Activated B cell treated with CpG ODN at 0.5 μM for 24 hours (primary cell): ENCODE results near the gene OR5H1. TPM values are rescaled to one million over a fixed set of nuclear protein-coding genes. Genes with fewer than 3 reads are reported as not detected.
"Not testable (repeated sequence)": the region's sequence is repeated elsewhere in the genome, so short reads cannot be mapped to it uniquely, and the experiment has no call there.

Experiments
- ATAC-seq: fragments of 200-7000 bp; cut with Tn5 transposase; one replicate; pipeline ENCODE4 v1.10.0; 2021; ENCODE audit warnings: low read depth, mild to moderate bottlenecking, moderate library complexity
- CTCF ChIA-PET: fragments of 350-600 bp; sonication (Branson Sonifier 250); formaldehyde crosslinking; loops from one replicate; lab custom pipeline; 2021; ENCODE audit warnings: antibody characterized with exemption; lab: Charles Lee
- POLR2A ChIA-PET: fragments of 350-600 bp; sonication (Branson Sonifier 250); formaldehyde crosslinking; loops from one replicate; lab custom pipeline; 2021; ENCODE audit warnings: antibody characterized with exemption; lab: Charles Lee
- DNase-seq: peaks from one replicate; pipeline ENCODE4 v3.0.0; 2022
- H3K27ac Mint-ChIP-seq: one replicate; pipeline ENCODE4 v1.8.0; 2020; ENCODE audit warnings: mixed read lengths
- H3K27me3 Mint-ChIP-seq: one replicate; pipeline ENCODE4 v1.8.0; 2021; ENCODE audit warnings: mixed read lengths
- H3K36me3 Mint-ChIP-seq: one replicate; pipeline ENCODE4 v1.8.0; 2021; ENCODE audit warnings: low read depth, mixed read lengths
- H3K4me1 Mint-ChIP-seq: one replicate; pipeline ENCODE4 v1.8.0; 2021; ENCODE audit warnings: mixed read lengths
- H3K4me3 Mint-ChIP-seq: one replicate; pipeline ENCODE4 v1.8.0; 2020; ENCODE audit warnings: mild to moderate bottlenecking, mixed read lengths
- H3K9me3 Mint-ChIP-seq: one replicate; pipeline ENCODE4 v1.8.0; 2020; ENCODE audit warnings: mixed read lengths
- CTCF ChIP-seq: fragments of 200-600 bp; IDR thresholded peaks from one replicate; pipeline ENCODE4 v1.8.0; 2022; ENCODE audit warnings: antibody characterized with exemption, mild to moderate bottlenecking
- intact Hi-C: fragments of 100-400 bp; cut with micrococcal nuclease; formaldehyde crosslinking; loops from one replicate; pipeline ENCODE4 v1.15.1; 2024
- total RNA-seq: library from RNA; stranded (reverse); gene quantifications from 2 replicates; pipeline ENCODE4 v1.2.3, GENCODE V29; 2022

The OR5H1 gene
- total RNA-seq, 1 donor from 2014 or later, result not detected

DNA sequence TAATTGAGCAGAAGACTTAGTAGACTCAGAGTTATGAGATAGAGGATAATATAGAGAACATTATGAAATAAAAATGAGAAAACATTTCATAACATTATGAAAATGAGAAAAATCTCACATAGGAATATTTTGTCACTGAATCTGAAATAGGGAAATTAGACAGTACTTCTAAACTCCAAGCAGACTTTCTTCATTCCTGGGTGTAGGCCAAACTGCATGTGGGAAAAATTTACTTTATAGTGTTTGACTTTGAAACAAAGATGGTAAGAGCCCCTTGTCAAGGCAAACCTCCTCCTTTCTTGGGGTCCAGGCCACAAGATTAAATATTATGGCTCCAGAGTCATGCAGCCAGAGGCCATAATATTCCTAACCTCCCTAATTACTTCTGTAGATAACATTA is 10.0 kb downstream of the OR5H1 start:
- Mint-ChIP-seq H3K27ac (no peak overlapping the region), H3K36me3 (no peaks in the 10 kb centered on the region), H3K9me3 (no peaks in the 10 kb centered on the region), H3K27me3 (no peaks in the 10 kb centered on the region), H3K4me1 (no peaks in the 10 kb centered on the region), H3K4me3 (no peak overlapping the region)
- POLR2A ChIA-PET, result no interaction called here
- DNase-seq (no peak), ATAC-seq (no peak)
- TF ChIP-seq CTCF, result no peak
- CTCF ChIA-PET, result no interaction called here
- intact Hi-C loops, result no loop called here

DNA sequence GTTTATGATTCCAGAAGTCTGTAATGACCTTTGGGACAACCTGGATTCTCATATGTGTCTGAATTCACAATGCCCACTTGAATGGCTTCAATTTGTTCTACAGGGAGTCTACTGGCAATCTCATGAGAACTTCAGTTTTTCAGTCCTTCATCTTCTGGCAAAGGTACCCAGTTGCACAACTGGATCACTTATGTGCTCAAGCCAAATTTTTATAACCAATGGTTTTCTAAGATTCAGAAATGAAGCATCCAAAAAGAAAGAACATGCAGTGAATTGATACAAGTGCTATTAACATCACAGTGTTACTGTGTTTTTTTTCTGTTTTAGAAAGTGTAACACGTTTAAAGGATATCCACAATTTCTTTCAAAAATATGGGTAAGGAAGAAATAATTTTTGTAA is 16.7 kb downstream of the OR5H1 start, which contains the start of gene OR5H14:
TSS of gene OR5H14 (plus strand) at position 301 of the 400 bp plus-strand sequence. CDS start 1,907 bp downstream, outside the sequence.
- ChIA-PET CTCF (no interaction called here), POLR2A (no interaction called here)
- H3K36me3 Mint-ChIP-seq, result no peaks in the 10 kb centered on the region
- H3K9me3 Mint-ChIP-seq, result peaks cover 8% of the 10 kb centered on the region
- intact Hi-C loops, result no loop called here
- H3K4me3 Mint-ChIP-seq, result no peak within 1 kb of the TSS
- TF ChIP-seq CTCF, result no peak
- no peaks in the 10 kb centered on the region for H3K27me3 Mint-ChIP-seq
- no peaks in the 10 kb centered on the region for H3K4me1 Mint-ChIP-seq
- DNase-seq (no peak), ATAC-seq (no peak)
- no peak within 1 kb of the TSS for H3K27ac Mint-ChIP-seq

GRCh38 chr3:98148751-98149150 is 18.2 kb downstream of the OR5H1 start:
- intact Hi-C loops, result no loop called here
- POLR2A ChIA-PET, result no interaction called here
- CTCF ChIA-PET, result no interaction called here
- ATAC-seq (no peak), DNase-seq (no peak)
- H3K4me3 Mint-ChIP-seq, result no peak overlapping the region
- no peaks in the 10 kb centered on the region for H3K4me1 Mint-ChIP-seq
- H3K27me3 Mint-ChIP-seq, result no peaks in the 10 kb centered on the region
- no peaks in the 10 kb centered on the region for H3K36me3 Mint-ChIP-seq
- TF ChIP-seq CTCF, result no peak
- no peak overlapping the region for H3K27ac Mint-ChIP-seq
- peaks cover 8% of the 10 kb centered on the region for H3K9me3 Mint-ChIP-seq

DNA sequence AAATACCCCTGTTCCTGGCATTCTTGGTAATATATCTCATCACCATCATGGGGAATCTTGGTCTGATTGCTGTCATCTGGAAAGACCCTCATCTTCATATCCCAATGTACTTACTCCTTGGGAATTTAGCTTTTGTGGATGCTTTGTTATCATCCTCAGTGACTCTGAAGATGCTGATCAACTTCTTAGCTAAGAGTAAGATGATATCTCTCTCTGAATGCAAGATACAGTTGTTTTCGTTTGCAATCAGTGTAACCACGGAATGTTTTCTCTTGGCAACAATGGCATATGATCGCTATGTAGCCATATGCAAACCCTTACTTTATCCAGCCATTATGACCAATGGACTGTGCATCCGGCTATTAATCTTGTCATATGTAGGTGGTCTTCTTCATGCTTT is 18.9 kb downstream of the OR5H1 start:
- H3K27ac Mint-ChIP-seq, H3K36me3 Mint-ChIP-seq, POLR2A ChIA-PET, H3K9me3 Mint-ChIP-seq, H3K27me3 Mint-ChIP-seq, ATAC-seq, intact Hi-C loops, DNase-seq, H3K4me3 Mint-ChIP-seq, CTCF ChIA-PET, H3K4me1 Mint-ChIP-seq: not testable (repeated sequence)

GRCh38 chr3:98151241-98151640 is 20.7 kb downstream of the OR5H1 start:
- Mint-ChIP-seq H3K27ac (no peak overlapping the region), H3K4me3 (no peak overlapping the region), H3K9me3 (peaks cover 8% of the 10 kb centered on the region), H3K27me3 (no peaks in the 10 kb centered on the region), H3K4me1 (no peaks in the 10 kb centered on the region), H3K36me3 (no peaks in the 10 kb centered on the region)
- TF ChIP-seq CTCF, result no peak
- DNase-seq, result no peak
- POLR2A ChIA-PET, result no interaction called here
- intact Hi-C loops, result no loop called here
- ATAC-seq, result no peak
- CTCF ChIA-PET, result no interaction called here

DNA sequence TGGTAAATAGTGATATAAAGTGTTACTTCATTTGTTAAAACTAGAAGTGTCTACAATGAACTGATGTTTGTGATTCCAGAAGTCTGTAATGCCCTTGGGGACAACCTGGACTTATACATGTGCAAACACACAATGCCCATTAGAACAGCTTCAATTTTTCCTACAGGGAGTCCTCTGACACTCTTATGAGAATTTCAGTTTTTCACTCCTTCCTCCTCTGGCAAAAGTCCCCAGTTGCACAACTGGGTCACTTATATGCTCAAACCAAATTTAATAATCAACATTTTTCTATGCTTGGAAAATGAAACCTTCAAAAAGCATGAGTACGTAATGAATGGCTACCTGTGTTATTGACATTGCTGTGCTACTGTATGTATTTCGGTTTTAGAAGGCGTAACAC is 35.9 kb downstream of the OR5H1 start, which contains the start of gene OR5H15:
TSS of gene OR5H15 (plus strand) at position 301 of the 400 bp plus-strand sequence. CDS start 2,004 bp downstream, outside the sequence.
- no peak for TF ChIP-seq CTCF
- DNase-seq (no peak), ATAC-seq (no peak)
- POLR2A ChIA-PET, result no interaction called here
- H3K4me3 Mint-ChIP-seq, result no peak within 1 kb of the TSS
- H3K27ac Mint-ChIP-seq, result no peak within 1 kb of the TSS
- CTCF ChIA-PET, result no interaction called here
- H3K4me1 Mint-ChIP-seq, result no peaks in the 10 kb centered on the region
- intact Hi-C loops, result no loop called here
- H3K9me3 Mint-ChIP-seq, result peaks cover 2% of the 10 kb centered on the region
- no peaks in the 10 kb centered on the region for H3K36me3 Mint-ChIP-seq
- H3K27me3 Mint-ChIP-seq, result no peaks in the 10 kb centered on the region
